HepG2 (cell line): ENCODE data around the gene VEGFA. TPM values are rescaled to one million over a fixed set of nuclear protein-coding genes. Genes with fewer than 3 reads are reported as not detected.
A peak's percentile ranks its signal among the peaks of the same experiment; 100 is the strongest.

Experiments used
- CCAR2 ChIP-seq: fragments of 200-400 bp; formaldehyde crosslinking; optimal IDR thresholded peaks from 2 replicates; pipeline ENCODE3; 2018; ENCODE audit warnings: low read depth, mild to moderate bottlenecking, low read length, moderate library complexity
- DNMT1 ChIP-seq: sonication (generic); formaldehyde crosslinking; IDR thresholded peaks from 2 replicates; pipeline ENCODE4 v1.5.1; 2020; ENCODE audit warnings: mild to moderate bottlenecking, missing genetic modification reagents
- EP300 ChIP-seq, 3 experiments: sonication (generic) in 1 of 3; formaldehyde crosslinking in 1 of 3; IDR thresholded peaks; 2 replicates each; pipeline versions ENCODE4 v1.5.1 to v1.6.1; 2011 to 2020; ENCODE audit warnings: low read depth in 2 of 3, low read length in 2 of 3, borderline replicate concordance in 1 of 3, improper control_type of control experiment in 1 of 3, mild to moderate bottlenecking in 1 of 3, missing genetic modification reagents in 1 of 3, moderate library complexity in 1 of 3
- HDAC2 ChIP-seq: sonication (generic); formaldehyde crosslinking; IDR thresholded peaks from 2 replicates; pipeline ENCODE4 v1.4.0; 2020; ENCODE audit warnings: missing genetic modification reagents
- KLF16 ChIP-seq, 2 experiments: sonication (generic) in 1 of 2; formaldehyde crosslinking in 1 of 2; IDR thresholded peaks; 2 replicates each; pipeline versions ENCODE4 v1.6.1 to v1.8.0; 2016 to 2023; ENCODE audit warnings: missing genetic modification reagents in 2 of 2, missing compliant biosample characterization in 1 of 2
- MAF1 ChIP-seq: sonication (generic); formaldehyde crosslinking; IDR thresholded peaks from 2 replicates; pipeline ENCODE4 v1.5.0; 2020; ENCODE audit warnings: missing genetic modification reagents, borderline replicate concordance
- MXD4 ChIP-seq: IDR thresholded peaks from 2 replicates; pipeline ENCODE4 v1.6.1; 2016; ENCODE audit warnings: mild to moderate bottlenecking, missing biosample characterization, missing genetic modification reagents
- PTBP1 ChIP-seq: fragments of 200-400 bp; formaldehyde crosslinking; IDR thresholded peaks from 2 replicates; pipeline ENCODE4 v1.6.1; 2018; ENCODE audit warnings: low read length, low read depth; ENCODE audit not compliant: poor library complexity, severe bottlenecking
- RBFOX2 ChIP-seq: fragments of 200-400 bp; formaldehyde crosslinking; IDR thresholded peaks from 2 replicates; pipeline ENCODE4 v1.6.1; 2017; ENCODE audit warnings: low read depth, mild to moderate bottlenecking, low read length
- SAP130 ChIP-seq: IDR thresholded peaks from 2 replicates; pipeline ENCODE4 v1.6.1; 2016; ENCODE audit warnings: low read depth
- SOX6 ChIP-seq, 2 experiments: fragments of 450-650 bp in 1 of 2; sonication (generic) in 1 of 2; formaldehyde crosslinking in 1 of 2; IDR thresholded peaks; 2 replicates each; pipeline versions ENCODE4 v1.4.0 to v1.6.1; 2017 to 2020; ENCODE audit warnings: antibody characterized with exemption in 1 of 2, mild to moderate bottlenecking in 1 of 2, missing genetic modification reagents in 1 of 2
- TCF7 ChIP-seq: sonication (generic); IDR thresholded peaks from 2 replicates; pipeline ENCODE4 v1.6.1; 2016; ENCODE audit warnings: antibody characterized with exemption, low read depth
- ZNF124 ChIP-seq: sonication (generic); formaldehyde crosslinking; IDR thresholded peaks from 2 replicates; pipeline ENCODE4 v1.4.0; 2020; ENCODE audit warnings: missing genetic modification reagents
- ZNF136 ChIP-seq: sonication (generic); formaldehyde crosslinking; IDR thresholded peaks from 2 replicates; pipeline ENCODE4 v1.8.1; 2022; ENCODE audit warnings: low read depth, mild to moderate bottlenecking, moderate library complexity, missing genetic modification reagents
- ZNF235 ChIP-seq: sonication (generic); formaldehyde crosslinking; IDR thresholded peaks from 2 replicates; pipeline ENCODE4 v1.8.1; 2023; ENCODE audit warnings: mild to moderate bottlenecking, missing genetic modification reagents, borderline replicate concordance
- ZZZ3 ChIP-seq: sonication (generic); formaldehyde crosslinking; IDR thresholded peaks from 2 replicates; pipeline ENCODE4 v1.4.0; 2020; ENCODE audit warnings: missing genetic modification reagents, mild to moderate bottlenecking, borderline replicate concordance
- polyA plus RNA-seq, 8 experiments: library from polyadenylated mRNA; depleted of rRNA in 3 of 8; stranded (reverse) in 7 of 8; unstranded in 1 of 8; fragments of >200 nt; fragmentation: Illumina TruSeq in 4 of 8; extraction: Trizol in 4 of 8; gene quantifications; 2 replicates each; pipeline versions ENCODE4 v1.2.1 to v1.2.3, GENCODE V29; 2011 to 2016; ENCODE audit warnings: low read depth in 4 of 8, missing spikeins in 1 of 8, mixed read lengths in 1 of 8; ENCODE audit not compliant: insufficient read depth in 1 of 8
- total RNA-seq, 5 experiments: library from RNA; depleted of rRNA; stranded (reverse); fragments of >200 nt; fragmentation: Illumina TruSeq; extraction: Trizol; gene quantifications; 2 replicates each; pipeline ENCODE4 v1.2.3, GENCODE V29; 2016; ENCODE audit warnings: low read depth in 1 of 5
- TF ChIP-seq, protein P1 (sequence below): sonication (generic); formaldehyde crosslinking; IDR thresholded peaks from 2 replicates; pipeline ENCODE4 v1.4.0; 2020; ENCODE audit warnings: low read depth, mild to moderate bottlenecking, missing genetic modification reagents
- TF ChIP-seq, protein P2 (sequence below): sonication (generic); formaldehyde crosslinking; IDR thresholded peaks from 2 replicates; pipeline ENCODE4 v1.8.1; 2023; ENCODE audit warnings: mild to moderate bottlenecking, missing genetic modification reagents
- TF ChIP-seq, protein P3 (sequence below), 2 experiments: sonication (generic) in 1 of 2; formaldehyde crosslinking in 1 of 2; IDR thresholded peaks; 2 replicates each; pipeline versions ENCODE4 v1.4.0 to v1.6.1; 2018 to 2020; ENCODE audit warnings: missing genetic modification reagents in 2 of 2, borderline replicate concordance in 1 of 2, low read depth in 1 of 2, mild to moderate bottlenecking in 1 of 2, missing biosample characterization in 1 of 2
- TF ChIP-seq, protein P4 (sequence below): IDR thresholded peaks from 2 replicates; pipeline ENCODE4 v1.6.1; 2016; ENCODE audit warnings: mild to moderate bottlenecking
- TF ChIP-seq, protein P5 (sequence below): sonication (generic); formaldehyde crosslinking; IDR thresholded peaks from 2 replicates; pipeline ENCODE4 v1.9.0; 2021; ENCODE audit warnings: missing genetic modification reagents, mild to moderate bottlenecking, borderline replicate concordance

The VEGFA gene
- total and polyA plus RNA-seq, 2 of the 13 experiments (the other 11 are each of a cell fraction or from before 2014, with no cell fraction given): 68.1 to 629 TPM

DNA sequence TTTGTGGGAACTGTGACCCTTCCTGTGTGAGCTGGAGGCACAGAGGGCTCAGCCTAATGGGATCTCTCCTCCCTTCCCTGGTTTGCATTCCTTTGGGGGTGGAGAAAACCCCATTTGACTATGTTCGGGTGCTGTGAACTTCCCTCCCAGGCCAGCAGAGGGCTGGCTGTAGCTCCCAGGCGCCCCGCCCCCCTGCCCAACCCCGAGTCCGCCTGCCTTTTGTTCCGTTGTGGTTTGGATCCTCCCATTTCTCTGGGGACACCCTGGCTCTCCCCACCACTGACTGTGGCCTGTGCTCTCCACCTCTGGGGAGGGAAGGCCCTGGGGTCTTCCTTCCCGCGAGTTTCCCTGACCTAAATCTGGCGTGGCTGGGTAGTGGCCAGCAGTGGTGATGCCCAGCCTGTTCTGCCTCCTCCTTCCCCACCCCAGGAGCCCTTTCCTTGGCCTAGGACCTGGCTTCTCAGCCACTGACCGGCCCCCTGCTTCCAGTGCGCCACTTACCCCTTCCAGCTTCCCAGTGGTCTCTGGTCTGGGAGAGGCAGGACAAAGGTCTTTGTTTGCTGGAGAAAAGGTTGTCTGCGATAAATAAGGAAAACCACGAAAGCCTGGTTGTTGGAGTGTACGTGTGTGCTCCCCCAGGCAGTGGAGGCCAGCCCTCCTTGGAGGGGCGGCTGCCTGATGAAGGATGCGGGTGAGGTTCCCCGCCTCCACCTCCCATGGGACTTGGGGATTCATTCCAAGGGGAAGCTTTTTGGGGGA, 4.9 kb downstream of the VEGFA start (continued):
- TF ChIP-seq EP300 (IDR thresholded peaks at IDR 0.05; ENCODE audit: low read depth in 2 of 2, low read length in 2 of 2) (no peak), EP300 (CRISPR knock-in tag; IDR thresholded peaks at IDR 0.05; ENCODE audit: borderline replicate concordance) (no peak), DNMT1 (CRISPR knock-in tag) (0 out of 2 replicates have a peak, but pooled peaks have one; percentile 36), ZNF136 (0 out of 2 replicates have a peak, but pooled peaks have one; percentile 43), ZZZ3 (CRISPR knock-in tag) (0 out of 2 replicates have a peak, but pooled peaks have one; percentile 34), SOX6 (IDR thresholded peaks at IDR 0.05) (no peak), SOX6 (CRISPR knock-in tag; IDR thresholded peaks at IDR 0.05) (peak; percentile 65), MAF1 (CRISPR knock-in tag) (no peak), ZNF235 (CRISPR knock-in tag) (no peak), SAP130 (CRISPR knock-in tag) (peak; percentile 71), RBFOX2 (peak; percentile 58; the same call in 1 of the 2 replicates), CCAR2 (no peak), TCF7 (no peak), KLF16 (CRISPR knock-in tag; IDR thresholded peaks at IDR 0.05) (peak in 1 of 2 experiments; percentile 50; a peak in 1 of 4 replicates), PTBP1 (peak; percentile 86), HDAC2 (CRISPR knock-in tag) (peak; percentile 31; the same call in 1 of the 2 replicates), MXD4 (peak; percentile 49; the same call in 1 of the 2 replicates), ZNF124 (peak; percentile 100)
- TF ChIP-seq, protein P1, sequence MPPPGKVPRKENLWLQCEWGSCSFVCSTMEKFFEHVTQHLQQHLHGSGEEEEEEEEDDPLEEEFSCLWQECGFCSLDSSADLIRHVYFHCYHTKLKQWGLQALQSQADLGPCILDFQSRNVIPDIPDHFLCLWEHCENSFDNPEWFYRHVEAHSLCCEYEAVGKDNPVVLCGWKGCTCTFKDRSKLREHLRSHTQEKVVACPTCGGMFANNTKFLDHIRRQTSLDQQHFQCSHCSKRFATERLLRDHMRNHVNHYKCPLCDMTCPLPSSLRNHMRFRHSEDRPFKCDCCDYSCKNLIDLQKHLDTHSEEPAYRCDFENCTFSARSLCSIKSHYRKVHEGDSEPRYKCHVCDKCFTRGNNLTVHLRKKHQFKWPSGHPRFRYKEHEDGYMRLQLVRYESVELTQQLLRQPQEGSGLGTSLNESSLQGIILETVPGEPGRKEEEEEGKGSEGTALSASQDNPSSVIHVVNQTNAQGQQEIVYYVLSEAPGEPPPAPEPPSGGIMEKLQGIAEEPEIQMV (CRISPR knock-in tag): no peak; the same call in 1 of the 2 replicates
- TF ChIP-seq, protein P2, sequence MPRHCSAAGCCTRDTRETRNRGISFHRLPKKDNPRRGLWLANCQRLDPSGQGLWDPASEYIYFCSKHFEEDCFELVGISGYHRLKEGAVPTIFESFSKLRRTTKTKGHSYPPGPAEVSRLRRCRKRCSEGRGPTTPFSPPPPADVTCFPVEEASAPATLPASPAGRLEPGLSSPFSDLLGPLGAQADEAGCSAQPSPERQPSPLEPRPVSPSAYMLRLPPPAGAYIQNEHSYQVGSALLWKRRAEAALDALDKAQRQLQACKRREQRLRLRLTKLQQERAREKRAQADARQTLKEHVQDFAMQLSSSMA (CRISPR knock-in tag): no peak
- TF ChIP-seq, protein P3, sequence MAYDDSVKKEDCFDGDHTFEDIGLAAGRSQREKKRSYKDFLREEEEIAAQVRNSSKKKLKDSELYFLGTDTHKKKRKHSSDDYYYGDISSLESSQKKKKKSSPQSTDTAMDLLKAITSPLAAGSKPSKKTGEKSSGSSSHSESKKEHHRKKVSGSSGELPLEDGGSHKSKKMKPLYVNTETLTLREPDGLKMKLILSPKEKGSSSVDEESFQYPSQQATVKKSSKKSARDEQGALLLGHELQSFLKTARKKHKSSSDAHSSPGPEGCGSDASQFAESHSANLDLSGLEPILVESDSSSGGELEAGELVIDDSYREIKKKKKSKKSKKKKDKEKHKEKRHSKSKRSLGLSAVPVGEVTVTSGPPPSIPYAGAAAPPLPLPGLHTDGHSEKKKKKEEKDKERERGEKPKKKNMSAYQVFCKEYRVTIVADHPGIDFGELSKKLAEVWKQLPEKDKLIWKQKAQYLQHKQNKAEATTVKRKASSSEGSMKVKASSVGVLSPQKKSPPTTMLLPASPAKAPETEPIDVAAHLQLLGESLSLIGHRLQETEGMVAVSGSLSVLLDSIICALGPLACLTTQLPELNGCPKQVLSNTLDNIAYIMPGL (CRISPR knock-in tag; IDR thresholded peaks at IDR 0.05; ENCODE audit: borderline replicate concordance in 1 of 2, low read depth in 1 of 2): peak; percentile 49 to 72; a peak in 2 of 4 replicates
- TF ChIP-seq, protein P4, sequence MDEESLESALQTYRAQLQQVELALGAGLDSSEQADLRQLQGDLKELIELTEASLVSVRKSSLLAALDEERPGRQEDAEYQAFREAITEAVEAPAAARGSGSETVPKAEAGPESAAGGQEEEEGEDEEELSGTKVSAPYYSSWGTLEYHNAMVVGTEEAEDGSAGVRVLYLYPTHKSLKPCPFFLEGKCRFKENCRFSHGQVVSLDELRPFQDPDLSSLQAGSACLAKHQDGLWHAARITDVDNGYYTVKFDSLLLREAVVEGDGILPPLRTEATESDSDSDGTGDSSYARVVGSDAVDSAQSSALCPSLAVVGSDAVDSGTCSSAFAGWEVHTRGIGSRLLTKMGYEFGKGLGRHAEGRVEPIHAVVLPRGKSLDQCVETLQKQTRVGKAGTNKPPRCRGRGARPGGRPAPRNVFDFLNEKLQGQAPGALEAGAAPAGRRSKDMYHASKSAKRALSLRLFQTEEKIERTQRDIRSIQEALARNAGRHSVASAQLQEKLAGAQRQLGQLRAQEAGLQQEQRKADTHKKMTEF (CRISPR knock-in tag): no peak; the same call in 1 of the 2 replicates
- TF ChIP-seq, protein P5, sequence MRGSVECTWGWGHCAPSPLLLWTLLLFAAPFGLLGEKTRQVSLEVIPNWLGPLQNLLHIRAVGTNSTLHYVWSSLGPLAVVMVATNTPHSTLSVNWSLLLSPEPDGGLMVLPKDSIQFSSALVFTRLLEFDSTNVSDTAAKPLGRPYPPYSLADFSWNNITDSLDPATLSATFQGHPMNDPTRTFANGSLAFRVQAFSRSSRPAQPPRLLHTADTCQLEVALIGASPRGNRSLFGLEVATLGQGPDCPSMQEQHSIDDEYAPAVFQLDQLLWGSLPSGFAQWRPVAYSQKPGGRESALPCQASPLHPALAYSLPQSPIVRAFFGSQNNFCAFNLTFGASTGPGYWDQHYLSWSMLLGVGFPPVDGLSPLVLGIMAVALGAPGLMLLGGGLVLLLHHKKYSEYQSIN (CRISPR knock-in tag): no peak
